Neuronal stem cell (in vitro differentiated cells): ENCODE results near the gene METRNL.
"Not testable (repeated sequence)": the region's sequence is repeated elsewhere in the genome, so short reads cannot be mapped to it uniquely, and the experiment has no call there.

Source experiments
- DNase-seq: peaks from one replicate; pipeline ENCODE4 v3.0.0-alpha.2; 2013; ENCODE audit warnings: low spot score
- H2AFZ ChIP-seq: one replicate; pipeline ENCODE4 v1.6.1; 2013; ENCODE audit warnings: mild to moderate bottlenecking, low read length, inconsistent platforms
- H2AK5ac ChIP-seq: 2 replicates; pipeline ENCODE4 v1.6.1; 2013; ENCODE audit warnings: low read depth, mild to moderate bottlenecking, inconsistent platforms, low read length, moderate library complexity, mixed read lengths
- H2BK120ac ChIP-seq: 2 replicates; pipeline ENCODE4 v1.6.1; 2013; ENCODE audit warnings: low read depth, mild to moderate bottlenecking, inconsistent platforms, low read length, moderate library complexity, mixed read lengths
- H2BK12ac ChIP-seq: one replicate; pipeline ENCODE4 v1.6.1; 2013; ENCODE audit warnings: low read length, inconsistent platforms
- H2BK15ac ChIP-seq: 2 replicates; pipeline ENCODE4 v1.6.1; 2013; ENCODE audit warnings: mild to moderate bottlenecking, low read length, inconsistent platforms, mixed read lengths
- H2BK5ac ChIP-seq: one replicate; pipeline ENCODE4 v1.6.1; 2013; ENCODE audit warnings: inconsistent platforms, mild to moderate bottlenecking, low read length, moderate library complexity
- H3K14ac ChIP-seq: one replicate; pipeline ENCODE4 v1.6.1; 2013; ENCODE audit warnings: low read length, inconsistent platforms
- H3K18ac ChIP-seq: 2 replicates; pipeline ENCODE4 v1.6.1; 2013; ENCODE audit warnings: low read length, inconsistent platforms
- H3K23ac ChIP-seq: 2 replicates; pipeline ENCODE4 v1.6.1; 2013; ENCODE audit warnings: low read depth, mild to moderate bottlenecking, mixed read lengths, low read length, inconsistent platforms; ENCODE audit not compliant: poor library complexity
- H3K27ac ChIP-seq: replicated peaks from 3 replicates; pipeline ENCODE4 v1.5.1; 2013; ENCODE audit warnings: low read length, inconsistent platforms
- H3K27me3 ChIP-seq, 3 experiments: 2 replicates each; pipeline ENCODE4 v1.6.1; 2013; ENCODE audit warnings: low read length in 3 of 3, mild to moderate bottlenecking in 2 of 3, inconsistent platforms in 1 of 3, low read depth in 1 of 3, mixed read lengths in 1 of 3, moderate library complexity in 1 of 3; ENCODE audit not compliant: control insufficient read depth in 3 of 3, insufficient read depth in 3 of 3
- H3K36me3 ChIP-seq, 2 donors: replicated peaks in 1 of 2; 2 replicates each; pipeline ENCODE4 v1.6.1; 2013; ENCODE audit warnings: low read length in 2 of 2; ENCODE audit not compliant: control insufficient read depth in 2 of 2, insufficient read depth in 2 of 2
- H3K4ac ChIP-seq: 2 replicates; pipeline ENCODE4 v1.6.1; 2013; ENCODE audit warnings: inconsistent platforms, mild to moderate bottlenecking, low read length, moderate library complexity
- H3K4me1 ChIP-seq, 2 donors: 1 replicate in 1 of 2; 2 replicates in 1 of 2; pipeline ENCODE4 v1.6.1; 2013; ENCODE audit warnings: low read length in 2 of 2, low read depth in 1 of 2; ENCODE audit not compliant: control insufficient read depth in 2 of 2, insufficient read depth in 1 of 2
- H3K4me2 ChIP-seq: one replicate; pipeline ENCODE4 v1.6.1; 2013; ENCODE audit warnings: mild to moderate bottlenecking, low read length, inconsistent platforms; ENCODE audit not compliant: insufficient read depth, poor library complexity, severe bottlenecking
- H3K4me3 ChIP-seq, 2 donors: 2 replicates each; pipeline ENCODE4 v1.5.1; 2013; ENCODE audit warnings: low read length in 2 of 2, mild to moderate bottlenecking in 2 of 2, inconsistent platforms in 1 of 2, moderate library complexity in 1 of 2
- H3K79me1 ChIP-seq: one replicate; pipeline ENCODE4 v1.6.1; 2013; ENCODE audit warnings: low read depth, mild to moderate bottlenecking, inconsistent platforms, low read length, moderate library complexity
- H3K9ac ChIP-seq: one replicate; pipeline ENCODE4 v1.6.1; 2013; ENCODE audit warnings: mild to moderate bottlenecking, low read depth, low read length, inconsistent platforms; ENCODE audit not compliant: poor library complexity
- H3K9me3 ChIP-seq, 2 donors: replicated peaks in 1 of 2; 2 replicates each; pipeline versions ENCODE3 to v1.6.1; 2013; ENCODE audit warnings: low read length in 2 of 2, mild to moderate bottlenecking in 2 of 2, inconsistent platforms in 1 of 2, low read depth in 1 of 2, mixed read lengths in 1 of 2, moderate library complexity in 1 of 2; ENCODE audit not compliant: control insufficient read depth in 2 of 2, insufficient read depth in 1 of 2
- H4K8ac ChIP-seq: one replicate; pipeline ENCODE4 v1.6.1; 2013; ENCODE audit warnings: low read depth, mild to moderate bottlenecking, inconsistent platforms, low read length, moderate library complexity
- H4K91ac ChIP-seq: one replicate; pipeline ENCODE4 v1.6.1; 2013; ENCODE audit warnings: low read length, low read depth, mild to moderate bottlenecking, inconsistent platforms; ENCODE audit not compliant: poor library complexity
- WGBS, 2 donors: extraction: QIAGEN DNeasy Blood & Tissue Kit; methylation state at CpG; one replicate each; pipeline ENCODE4 v1.1.7; 2013; ENCODE audit warnings: missing lambda C conversion rate in 2 of 2, mixed read lengths in 1 of 2; ENCODE audit not compliant: insufficient read length in 2 of 2, insufficient replicate concordance in 1 of 2; ENCODE audit errors: extremely low coverage in 2 of 2; 5-methylcytosine and 5-hydroxymethylcytosine counted together

METRNL gene

DNA sequence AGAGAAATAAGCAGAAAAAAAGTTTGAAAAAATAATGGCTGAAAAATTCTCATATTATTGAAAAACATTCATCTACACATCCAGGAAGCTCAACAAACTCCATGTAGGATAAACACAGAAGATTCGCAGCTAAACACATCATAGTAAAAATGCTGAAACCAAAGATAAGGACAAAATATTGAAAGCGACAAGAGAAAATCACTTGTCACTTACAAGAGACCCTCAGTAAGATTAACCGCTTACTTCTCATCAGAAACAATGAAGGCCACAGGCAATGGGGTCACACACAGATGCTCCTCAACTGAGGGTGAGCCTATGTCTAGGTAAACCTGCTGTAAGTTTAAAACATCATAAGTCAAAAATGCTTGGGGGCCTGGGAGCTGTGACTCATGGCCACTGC lies 38.1 kb upstream of the METRNL start:
- DNase-seq: no peak
- Histone ChIP-seq H3K4me3 (no peak overlapping the region), H3K18ac (no peak overlapping the region), H2BK120ac (no peak overlapping the region), H2AK5ac (no peak overlapping the region), H4K8ac (no peak overlapping the region), H3K4me1 (peaks cover 10 to 15% of the 10 kb centered on the region in 2 donors), H4K91ac (no peak overlapping the region), H3K4ac (no peak overlapping the region), H3K36me3 (peaks cover 4 to 37% of the 10 kb centered on the region in 2 donors), H2BK12ac (no peak overlapping the region), H2AFZ (no peak overlapping the region), H3K79me1 (no peaks in the 10 kb centered on the region), H3K4me2 (no peak overlapping the region), H2BK5ac (no peak overlapping the region), H3K9me3 (peaks cover 13 to 48% of the 10 kb centered on the region in 2 donors), H3K27me3 (no peaks in the 10 kb centered on the region), H3K27ac (no peak overlapping the region), H2BK15ac (no peak overlapping the region), H3K14ac (no peak overlapping the region), H3K23ac (no peak overlapping the region), H3K9ac (no peak overlapping the region)
- no CpG with 5 or more reads among the region's 3 CpGs for WGBS, 2 donors

DNA sequence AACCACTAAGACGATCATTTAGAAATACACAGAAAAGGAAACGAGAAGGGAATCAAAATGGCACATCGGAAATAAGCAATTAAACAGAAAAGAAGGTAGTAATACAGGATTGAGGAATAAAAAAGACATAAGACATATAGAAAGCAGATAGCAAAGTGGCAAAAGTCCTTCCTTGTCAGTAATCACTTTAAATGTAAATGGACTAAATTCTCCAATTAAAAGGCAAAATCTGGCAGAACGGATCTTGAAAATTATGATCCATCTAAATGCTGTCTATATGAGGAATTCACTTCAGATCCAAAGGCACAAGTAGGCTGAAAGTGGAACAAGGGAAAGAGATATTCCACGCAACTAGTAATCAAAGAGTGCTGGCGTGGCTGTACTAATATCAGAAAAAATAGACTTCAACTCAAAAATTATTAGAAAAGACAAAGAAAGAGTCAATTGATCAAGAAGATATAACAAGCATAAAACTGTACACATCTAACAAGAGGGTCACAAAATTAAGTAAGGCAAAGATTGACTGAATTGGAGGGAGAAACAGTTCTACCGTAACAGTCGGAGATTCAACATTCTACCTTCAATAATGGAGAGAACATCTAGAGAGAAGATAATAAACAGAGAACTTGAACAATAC lies 36.8 kb upstream of the METRNL start:
- DNase-seq: no peak
- no peaks in the 10 kb centered on the region for H3K27me3 ChIP-seq
- H2BK5ac ChIP-seq: no peak overlapping the region
- no peak overlapping the region for H2BK15ac ChIP-seq
- no peak overlapping the region for H3K4ac ChIP-seq
- H3K4me3 ChIP-seq: no peak overlapping the region
- no peak overlapping the region for H4K8ac ChIP-seq
- peaks cover 3 to 7% of the 10 kb centered on the region in 2 donors for H3K4me1 ChIP-seq
- no peak overlapping the region for H4K91ac ChIP-seq
- peaks cover 8 to 42% of the 10 kb centered on the region in 2 donors for H3K36me3 ChIP-seq
- no peak overlapping the region for H2AFZ ChIP-seq
- H2AK5ac ChIP-seq: no peak overlapping the region
- no peak overlapping the region for H2BK120ac ChIP-seq
- no peak overlapping the region for H3K14ac ChIP-seq
- H3K4me2 ChIP-seq: no peak overlapping the region
- H3K79me1 ChIP-seq: no peaks in the 10 kb centered on the region
- H3K23ac ChIP-seq: no peak overlapping the region
- H3K9me3 ChIP-seq: peaks cover 18 to 57% of the 10 kb centered on the region in 2 donors
- WGBS, 2 donors: no CpG with 5 or more reads among the region's 8 CpGs
- no peak overlapping the region for H3K9ac ChIP-seq
- no peak overlapping the region for H3K18ac ChIP-seq
- H2BK12ac ChIP-seq: no peak overlapping the region
- no peak overlapping the region for H3K27ac ChIP-seq

- not testable (repeated sequence) for H3K79me1 ChIP-seq, H3K18ac ChIP-seq
- no CpG with 5 or more reads among the region's 18 CpGs for WGBS, 2 donors
These were observed 34.9 kb upstream of the METRNL start for GRCh38 chr17:83044479-83044878.

DNA sequence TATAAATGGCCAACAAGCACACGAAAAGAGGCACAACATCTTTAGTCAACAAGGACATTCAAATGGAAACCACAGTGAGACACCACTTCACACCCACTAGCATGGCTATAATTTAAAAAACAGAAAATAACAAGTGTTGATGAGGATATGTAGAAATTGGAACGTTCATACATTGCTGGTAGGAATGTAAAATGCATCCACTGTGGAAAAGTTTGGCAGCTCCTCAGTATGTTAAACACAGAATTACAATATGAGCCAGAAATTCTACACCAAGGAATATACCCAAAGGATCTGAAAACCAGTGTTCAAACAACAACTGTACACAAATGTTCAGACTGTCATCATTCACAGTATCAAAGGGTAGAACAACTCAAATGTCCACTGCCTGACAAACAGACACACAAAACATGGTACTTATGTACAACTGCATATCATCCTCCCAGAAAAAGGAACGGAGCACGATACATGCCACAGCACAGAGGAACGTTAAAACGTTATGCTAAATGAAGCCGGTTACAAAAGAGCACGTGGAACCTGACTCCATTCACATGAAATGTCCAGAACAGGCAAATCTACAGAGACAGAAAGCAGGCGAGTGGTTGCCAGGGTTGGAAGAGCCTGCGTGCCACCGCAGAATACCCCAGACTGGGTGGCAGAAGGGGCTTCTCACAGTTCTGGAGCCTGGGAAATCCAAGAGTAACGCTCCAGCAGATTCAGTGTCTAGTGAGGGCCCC lies 32.8 kb upstream of the METRNL start:
- Histone ChIP-seq H3K4me3 (no peak overlapping the region), H4K8ac (no peak overlapping the region), H2BK12ac (no peak overlapping the region), H3K23ac (no peak overlapping the region), H2BK15ac (no peak overlapping the region), H2AK5ac (no peak overlapping the region), H3K27me3 (peaks cover 0 to 2% (median 0%) of the 10 kb centered on the region in 3 experiments), H2BK5ac (no peak overlapping the region), H3K79me1 (peaks cover 5% of the 10 kb centered on the region), H4K91ac (no peak overlapping the region), H3K4me2 (no peak overlapping the region), H2BK120ac (no peak overlapping the region), H3K14ac (no peak overlapping the region), H3K9ac (no peak overlapping the region), H2AFZ (no peak overlapping the region), H3K9me3 (peaks cover 12 to 46% of the 10 kb centered on the region in 2 donors), H3K4me1 (peaks cover 0 to 4% of the 10 kb centered on the region in 2 donors), H3K36me3 (peaks cover 7 to 37% of the 10 kb centered on the region in 2 donors), H3K18ac (no peak overlapping the region), H3K27ac (no peak overlapping the region), H3K4ac (no peak overlapping the region)
- no CpG with 5 or more reads among the region's 12 CpGs for WGBS, 2 donors
- DNase-seq: no peak

More at GRCh38 chr17:83044479-83044878, 34.9 kb upstream of the METRNL start:
- not testable (repeated sequence) for H2BK12ac ChIP-seq, H3K4ac ChIP-seq, H2BK120ac ChIP-seq, H3K4me2 ChIP-seq, H3K23ac ChIP-seq, H3K4me1 ChIP-seq, H3K27me3 ChIP-seq, H2AFZ ChIP-seq, H3K27ac ChIP-seq, H4K8ac ChIP-seq, H2BK5ac ChIP-seq, DNase-seq, H3K9ac ChIP-seq, H2AK5ac ChIP-seq, H2BK15ac ChIP-seq, H4K91ac ChIP-seq, H3K14ac ChIP-seq, H3K4me3 ChIP-seq
- H3K9me3 ChIP-seq: peaks cover 18 to 62% of the 10 kb centered on the region in 2 donors
- peaks cover 8 to 52% of the 10 kb centered on the region in 2 donors for H3K36me3 ChIP-seq
